ENCODE data around the gene MSH3.

The MSH3 gene

GRCh38 chr5:80915716-80916115, 261.3 kb downstream of the MSH3 start:
- DNase-seq = no peak

DNA sequence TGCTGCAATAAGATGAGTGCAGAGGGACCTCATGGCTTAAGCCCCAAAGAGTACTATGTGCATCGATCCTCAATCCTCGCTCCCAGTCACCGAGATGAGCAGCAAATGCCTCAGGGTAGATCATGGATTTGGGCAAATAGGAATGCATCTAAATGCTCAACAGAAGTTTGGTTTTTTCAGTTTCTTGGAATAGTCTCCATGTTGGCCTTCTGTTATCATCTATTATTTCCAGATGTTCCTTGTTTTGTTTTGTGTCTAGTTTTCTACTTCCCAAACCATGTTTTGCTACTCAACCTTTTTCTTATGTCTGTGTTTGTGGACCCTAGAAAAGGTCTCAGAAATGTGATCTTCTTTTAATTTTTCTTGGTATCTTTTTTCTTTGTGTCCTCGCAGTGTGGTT, 262.2 kb downstream of the MSH3 start:
- no peak for DNase-seq

DNA sequence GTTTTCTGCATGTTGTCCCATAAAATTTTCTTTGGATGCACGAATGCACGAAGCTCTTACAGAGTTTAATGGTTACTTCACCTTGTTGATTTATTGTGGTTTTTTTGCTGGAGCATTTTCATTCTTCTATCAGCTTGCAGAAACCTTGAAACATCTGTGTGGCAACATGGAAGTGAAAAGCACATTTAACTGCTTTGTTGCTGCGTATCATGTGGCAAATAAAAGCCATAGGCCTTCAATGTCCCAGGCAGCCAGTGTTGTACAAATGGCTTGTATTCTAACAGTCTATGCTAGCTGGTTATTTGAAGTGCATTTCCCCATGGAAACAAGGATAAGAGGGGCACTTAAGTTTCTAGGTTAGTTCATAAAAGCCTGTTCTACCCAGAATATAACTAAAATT, 263.2 kb downstream of the MSH3 start:
- no peak for DNase-seq

DNA sequence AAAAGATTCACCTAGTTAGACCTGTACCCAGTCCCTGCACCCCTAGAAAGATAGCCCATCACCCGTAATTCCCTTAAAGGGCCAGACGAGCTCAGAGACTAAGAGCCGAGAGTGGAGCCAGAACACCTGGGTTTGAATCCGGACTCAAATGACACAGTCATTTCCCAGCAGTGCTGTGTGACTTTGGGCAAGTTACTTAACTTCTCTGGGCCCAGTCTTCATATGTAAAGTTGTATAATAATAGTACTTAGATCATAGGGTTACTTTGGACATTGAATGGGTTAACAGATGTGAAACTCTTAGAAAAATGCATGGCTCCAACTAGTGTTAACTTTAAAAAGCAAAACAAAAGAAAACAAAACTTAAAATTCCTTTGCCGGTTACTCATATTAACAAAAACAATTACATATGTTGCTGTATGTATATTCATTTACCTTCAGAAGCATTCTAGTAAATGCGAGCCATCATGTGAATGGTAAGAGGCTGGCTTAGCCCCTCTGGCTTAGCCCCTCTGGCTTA, 265.3 kb downstream of the MSH3 start:
- no peak for DNase-seq

DNA sequence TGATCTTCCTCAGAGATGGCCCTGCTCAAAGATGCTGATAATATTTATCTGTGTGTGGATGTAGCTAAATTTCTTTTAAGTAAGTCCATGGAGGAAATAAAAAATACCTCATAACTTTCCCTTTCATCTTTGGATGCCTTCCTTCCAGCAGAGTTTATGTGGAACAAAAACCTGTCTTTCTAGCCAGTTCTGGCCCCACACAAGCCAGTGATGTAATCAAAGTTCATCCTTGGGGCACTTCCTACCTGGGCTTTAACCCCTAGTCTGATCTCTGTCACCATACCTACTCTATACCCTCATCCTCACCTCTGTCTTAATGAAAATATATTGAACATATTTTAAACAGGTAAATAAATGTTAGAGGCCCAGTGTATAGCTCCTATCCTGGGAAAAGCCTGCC, 265.9 kb downstream of the MSH3 start:
- no peak for DNase-seq

DNA sequence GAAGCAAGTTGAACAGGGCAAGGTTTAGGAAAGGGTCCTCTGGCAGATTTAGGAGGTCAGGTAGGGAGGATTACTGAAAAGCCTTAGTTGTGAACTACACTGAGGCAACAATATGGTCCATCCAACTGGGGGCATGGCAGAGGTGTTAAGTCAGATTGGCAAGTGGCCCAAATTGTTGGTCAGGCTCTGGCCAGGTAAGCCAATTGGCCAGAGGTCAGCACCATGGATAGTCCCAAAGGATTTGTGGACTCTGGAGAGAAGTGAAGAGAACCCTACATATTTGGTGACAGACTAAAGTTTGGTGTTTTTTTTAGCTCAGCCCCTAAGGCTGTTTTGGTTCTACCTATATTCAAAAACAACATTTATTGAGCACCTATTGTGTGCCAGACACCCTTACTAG, 266.6 kb downstream of the MSH3 start:
- DNase-seq = no peak

DNA sequence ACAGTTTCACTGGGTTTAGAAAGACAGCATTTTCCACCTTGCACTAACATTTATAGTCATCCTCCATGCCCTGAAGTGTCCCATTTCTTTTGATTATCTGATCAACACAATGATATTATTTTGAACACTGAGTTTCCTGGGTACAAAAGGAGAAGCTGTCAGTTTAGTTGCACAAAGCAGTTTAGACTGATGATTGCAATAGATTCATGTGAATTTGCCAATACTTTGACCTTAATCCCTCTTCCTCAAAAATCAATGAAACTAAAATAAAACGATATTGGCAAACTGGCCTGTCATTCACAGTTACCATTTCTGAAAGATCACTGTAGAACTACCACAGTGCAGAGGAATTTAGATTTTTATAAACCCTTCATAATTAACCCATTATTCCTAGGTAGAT, 271.5 kb downstream of the MSH3 start:
- DNase-seq = peak; percentile 3 to 70 (median 38)

Measured in suppressor macrophage (primary cell).